GM08714 (cell line): Measurements from ENCODE around the gene ZSWIM1.
"Not testable (repeated sequence)": the region's sequence is repeated elsewhere in the genome, so short reads cannot be mapped to it uniquely, and the experiment has no call there.

Experiments used
- H3K4me3 ChIP-seq: fragments of 200-500 bp; sonication (Bioruptor generic); 2 replicates; pipeline ENCODE4 v1.5.1; 2014; ENCODE audit warnings: mild to moderate bottlenecking, low read length, inconsistent platforms
- ZNF274 ChIP-seq: IDR thresholded peaks from 2 replicates; pipeline ENCODE4 v1.6.1; 2012; ENCODE audit warnings: mild to moderate bottlenecking, low read depth, low read length

The ZSWIM1 gene

GRCh38 chr20:45866454-45866853, 14.6 kb upstream of the ZSWIM1 start:
- TF ChIP-seq ZNF274, result no peak
- H3K4me3 ChIP-seq, result no peak overlapping the region

- no peak for TF ChIP-seq ZNF274
- H3K4me3 ChIP-seq, result no peak overlapping the region
Observed at GRCh38 chr20:45867136-45867818, 13.8 kb upstream of the ZSWIM1 start.

GRCh38 chr20:45867819-45868176, 13.2 kb upstream of the ZSWIM1 start:
- TF ChIP-seq ZNF274, result no peak

GRCh38 chr20:45872626-45873025, 8.4 kb upstream of the ZSWIM1 start:
- H3K4me3 ChIP-seq, result no peak overlapping the region
- no peak for TF ChIP-seq ZNF274

More at GRCh38 chr20:45867819-45868176, 13.2 kb upstream of the ZSWIM1 start:
- H3K4me3 ChIP-seq, result no peak overlapping the region

GRCh38 chr20:45873409-45874103, 7.5 kb upstream of the ZSWIM1 start:
- no peak for TF ChIP-seq ZNF274
- no peak overlapping the region for H3K4me3 ChIP-seq

GRCh38 chr20:45874104-45874481, 6.9 kb upstream of the ZSWIM1 start:
- not testable (repeated sequence) for H3K4me3 ChIP-seq

GRCh38 chr20:45874576-45874975, 6.5 kb upstream of the ZSWIM1 start:
- TF ChIP-seq ZNF274, result no peak
- H3K4me3 ChIP-seq, result no peak overlapping the region

- TF ChIP-seq ZNF274, result no peak
- H3K4me3 ChIP-seq, result no peak overlapping the region
Observed at GRCh38 chr20:45878076-45878761, 2.8 kb upstream of the ZSWIM1 start.

- H3K4me3 ChIP-seq, result no peak overlapping the region
- TF ChIP-seq ZNF274, result no peak
Observed at GRCh38 chr20:45882469-45883099, 1.6 kb downstream of the ZSWIM1 start.

- H3K4me3 ChIP-seq, result no peak overlapping the region
Observed at GRCh38 chr20:45883100-45883469, 2.1 kb downstream of the ZSWIM1 start.

GRCh38 chr20:45886590-45887345, 5.7 kb downstream of the ZSWIM1 start:
- no peak overlapping the region for H3K4me3 ChIP-seq
- no peak for TF ChIP-seq ZNF274

More at GRCh38 chr20:45883100-45883469, 2.1 kb downstream of the ZSWIM1 start:
- no peak for TF ChIP-seq ZNF274

- no peak for TF ChIP-seq ZNF274
- no peak within 1 kb of the TSS for H3K4me3 ChIP-seq
Observed at GRCh38 chr20:45887346-45887715, 6.3 kb downstream of the ZSWIM1 start, which contains the start of gene SPATA25. Gene SPATA25, minus strand, starts transcription at chr20:45887622. Its CDS starts 32 bp downstream, at chr20:45887590.

GRCh38 chr20:45888681-45889080, 7.7 kb downstream of the ZSWIM1 start:
- no peak overlapping the region for H3K4me3 ChIP-seq
- no peak for TF ChIP-seq ZNF274
